ENCODE measurements around the gene GSTP1.
"Not testable (repeated sequence)": the region's sequence is repeated elsewhere in the genome, so short reads cannot be mapped to it uniquely, and the experiment has no call there.

GSTP1 gene

GRCh38 chr11:67564230-67564629 is 19.4 kb upstream of the GSTP1 start:
- DNase-seq = no peak

- no peak for DNase-seq
Measured at GRCh38 chr11:67571443-67571842, 12.2 kb upstream of the GSTP1 start.

GRCh38 chr11:67572305-67572704 is 11.3 kb upstream of the GSTP1 start:
- no peak for DNase-seq

GRCh38 chr11:67572747-67573419 is 10.7 kb upstream of the GSTP1 start:
- peak; percentile 35 for DNase-seq

- no peak for DNase-seq
Measured at GRCh38 chr11:67574938-67575337, 8.7 kb upstream of the GSTP1 start.

GRCh38 chr11:67576735-67577475 is 6.7 kb upstream of the GSTP1 start:
- no peak for DNase-seq

- no peak for DNase-seq
Measured at GRCh38 chr11:67577951-67578350, 5.7 kb upstream of the GSTP1 start.

GRCh38 chr11:67581469-67581868 is 2.1 kb upstream of the GSTP1 start:
- no peak for DNase-seq

- no peak for DNase-seq
Measured at GRCh38 chr11:67582011-67582410, 1.6 kb upstream of the GSTP1 start.

- DNase-seq = peak; percentile 43
Measured at GRCh38 chr11:67584205-67584880, 731 bp downstream of the GSTP1 start.

- DNase-seq = no peak
Measured at GRCh38 chr11:67584881-67585873, 1.6 kb downstream of the GSTP1 start.

GRCh38 chr11:67585911-67586310 is 2.3 kb downstream of the GSTP1 start:
- no peak for DNase-seq

GRCh38 chr11:67586568-67587250 is 3.1 kb downstream of the GSTP1 start:
- DNase-seq = no peak

GRCh38 chr11:67588136-67588503 is 4.5 kb downstream of the GSTP1 start:
- no peak for DNase-seq

- not testable (repeated sequence) for DNase-seq
Measured at GRCh38 chr11:67588899-67589415, 5.3 kb downstream of the GSTP1 start.

- no peak for DNase-seq
Measured at GRCh38 chr11:67592880-67593564, 9.4 kb downstream of the GSTP1 start.

- no peak for DNase-seq
Measured at GRCh38 chr11:67593565-67593905, 9.9 kb downstream of the GSTP1 start.

GRCh38 chr11:67594480-67594879 is 10.9 kb downstream of the GSTP1 start:
- no peak for DNase-seq

- no peak for DNase-seq
Measured at GRCh38 chr11:67596753-67597300, 13.2 kb downstream of the GSTP1 start.

- not testable (repeated sequence) for DNase-seq
Measured at GRCh38 chr11:67597458-67597857, 13.8 kb downstream of the GSTP1 start.

GRCh38 chr11:67597963-67598362 is 14.4 kb downstream of the GSTP1 start:
- not testable (repeated sequence) for DNase-seq
